Measurements from ENCODE around the gene SETD4. TPM values are rescaled to one million over a fixed set of nuclear protein-coding genes. Genes with fewer than 3 reads are reported as not detected.

The SETD4 gene
- total RNA-seq, 1 experiment from 2014 or later, result 22.7 TPM

DNA sequence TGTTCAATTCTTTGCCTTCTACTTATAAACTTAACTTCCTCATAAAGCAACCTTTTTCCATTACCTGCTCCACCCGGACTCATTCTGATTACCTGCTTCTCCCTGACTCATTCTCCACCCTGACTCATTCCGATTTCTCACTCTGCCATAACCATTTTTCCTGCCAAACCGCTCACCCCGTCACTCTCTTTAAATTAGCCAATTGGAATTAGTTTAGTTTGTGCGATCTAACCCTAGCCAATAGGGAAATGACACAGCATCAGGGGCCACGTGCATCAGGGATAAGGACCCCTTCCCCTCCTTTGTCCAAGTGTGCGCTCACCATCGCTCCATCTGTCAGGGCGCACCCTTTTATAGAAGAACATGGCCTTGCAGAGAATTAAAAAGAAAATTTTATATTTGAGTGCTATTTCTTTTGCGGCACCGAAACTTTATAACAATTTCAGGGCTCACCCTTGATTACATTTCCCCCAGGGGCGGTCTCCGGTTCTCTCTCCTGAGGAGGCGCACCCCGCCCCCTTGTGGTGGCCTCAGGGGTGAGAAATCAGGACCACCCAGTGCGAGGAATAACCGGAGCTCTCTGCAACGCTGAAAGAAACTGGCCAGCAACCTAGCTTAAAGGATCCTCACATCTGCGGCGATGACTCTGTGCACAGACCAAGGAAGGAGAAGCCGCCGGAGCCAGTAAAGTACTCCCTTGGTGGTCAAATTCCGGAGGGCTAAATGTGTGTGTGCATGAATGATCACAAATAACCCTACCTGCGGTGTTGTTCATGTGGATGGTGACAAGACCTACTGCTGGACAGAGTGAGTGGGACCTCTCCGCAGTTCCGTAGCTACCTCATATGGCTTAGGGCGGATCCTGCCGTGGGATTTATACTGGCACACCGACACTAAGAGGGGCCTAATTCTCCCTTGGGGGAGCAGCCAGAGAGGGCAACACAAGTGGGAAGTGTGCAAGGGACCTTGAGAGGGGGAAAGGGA is 44.3 kb upstream of the SETD4 start:
- H3K36me3 ChIP-seq (ENCODE audit: control insufficient read depth in 1 of 2, insufficient read depth in 2 of 2, low read length in 2 of 2), result no peaks in the 10 kb centered on the region
- H3K79me2 ChIP-seq (ENCODE audit: insufficient read depth, low read length), result no peaks in the 10 kb centered on the region
- H3K9me3 ChIP-seq (ENCODE audit: control insufficient read depth in 1 of 2, insufficient read depth in 1 of 2, low read depth in 1 of 2, low read length in 2 of 2), result no peaks in the 10 kb centered on the region
- H3K27me3 ChIP-seq (ENCODE audit: insufficient read depth, low read length), result no peaks in the 10 kb centered on the region
- H4K20me1 ChIP-seq (ENCODE audit: insufficient read depth), result no peaks in the 10 kb centered on the region
- no peak overlapping the region for H3K4me3 ChIP-seq (replicated peaks in 1 of 2; ENCODE audit: low read depth in 1 of 2, low read length in 2 of 2)
- peak overlapping the region; percentile 74 for H2AFZ ChIP-seq (ENCODE audit: low read depth, low read length, poor library complexity, severe bottlenecking)
- ATAC-seq (0 out of 2 replicates have a peak, but pooled peaks have one; percentile 27), DNase-seq (ENCODE audit: low read depth, low spot score) (peak; percentile 24)
- POLR2A ChIA-PET, result no interaction called here
- peak overlapping the region; percentile 30; the same call in 1 of the 2 replicates for H3K4me2 ChIP-seq (ENCODE audit: low read length)
- peaks cover 0 to 8% of the 10 kb centered on the region in 2 experiments; a peak in 2 of 4 replicates for H3K4me1 ChIP-seq (ENCODE audit: control insufficient read depth in 1 of 2, insufficient read depth in 2 of 2, low read length in 2 of 2)
- peak; percentile 30; the same call in 1 of the 2 replicates for TF ChIP-seq FOSL1 (IDR thresholded peaks at IDR 0.05; ENCODE audit: low read depth)
- TF ChIP-seq, protein P1, sequence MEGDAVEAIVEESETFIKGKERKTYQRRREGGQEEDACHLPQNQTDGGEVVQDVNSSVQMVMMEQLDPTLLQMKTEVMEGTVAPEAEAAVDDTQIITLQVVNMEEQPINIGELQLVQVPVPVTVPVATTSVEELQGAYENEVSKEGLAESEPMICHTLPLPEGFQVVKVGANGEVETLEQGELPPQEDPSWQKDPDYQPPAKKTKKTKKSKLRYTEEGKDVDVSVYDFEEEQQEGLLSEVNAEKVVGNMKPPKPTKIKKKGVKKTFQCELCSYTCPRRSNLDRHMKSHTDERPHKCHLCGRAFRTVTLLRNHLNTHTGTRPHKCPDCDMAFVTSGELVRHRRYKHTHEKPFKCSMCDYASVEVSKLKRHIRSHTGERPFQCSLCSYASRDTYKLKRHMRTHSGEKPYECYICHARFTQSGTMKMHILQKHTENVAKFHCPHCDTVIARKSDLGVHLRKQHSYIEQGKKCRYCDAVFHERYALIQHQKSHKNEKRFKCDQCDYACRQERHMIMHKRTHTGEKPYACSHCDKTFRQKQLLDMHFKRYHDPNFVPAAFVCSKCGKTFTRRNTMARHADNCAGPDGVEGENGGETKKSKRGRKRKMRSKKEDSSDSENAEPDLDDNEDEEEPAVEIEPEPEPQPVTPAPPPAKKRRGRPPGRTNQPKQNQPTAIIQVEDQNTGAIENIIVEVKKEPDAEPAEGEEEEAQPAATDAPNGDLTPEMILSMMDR (IDR thresholded peaks at IDR 0.05 in 2 of 3, conservative IDR thresholded peaks at IDR 0.05 in 1 of 3; ENCODE audit: borderline replicate concordance in 1 of 3, insufficient read depth in 1 of 3, low read depth in 2 of 3, low read length in 2 of 3), result peak in 2 of 3 experiments; percentile 36 to 41; a peak in 3 of 6 replicates
- TF ChIP-seq CBX3 (IDR thresholded peaks at IDR 0.05; ENCODE audit: low read depth), result peak; percentile 51; the same call in 1 of the 2 replicates
- TF ChIP-seq JUND (IDR thresholded peaks at IDR 0.05), result peak; percentile 7; the same call in 1 of the 2 replicates
- TF ChIP-seq POLR2AphosphoS5 (IDR thresholded peaks at IDR 0.05; ENCODE audit: low read depth, low read length), result no peak
- TF ChIP-seq, protein P2, sequence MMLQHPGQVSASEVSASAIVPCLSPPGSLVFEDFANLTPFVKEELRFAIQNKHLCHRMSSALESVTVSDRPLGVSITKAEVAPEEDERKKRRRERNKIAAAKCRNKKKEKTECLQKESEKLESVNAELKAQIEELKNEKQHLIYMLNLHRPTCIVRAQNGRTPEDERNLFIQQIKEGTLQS (IDR thresholded peaks at IDR 0.05), result no peak
- no peak for TF ChIP-seq RAD21 (IDR thresholded peaks at IDR 0.05; ENCODE audit: low read depth)
- RAD21 ChIA-PET (ENCODE audit: low non-redundant PET in 1 of 2, low total read pairs in 2 of 2, uncharacterized antibody in 2 of 2, unreplicated experiment in 2 of 2), result no interaction called here
- no TSS peak for BruUV-seq (replicated peaks)
- no peak overlapping the region for H3K27ac ChIP-seq (ENCODE audit: low read depth, low read length)
- intact Hi-C loops (cut with micrococcal nuclease), result no loop called here
- no peaks in the 10 kb centered on the region for H3K9me2 ChIP-seq (ENCODE audit: insufficient read depth)
- no peak overlapping the region for H3K9ac ChIP-seq (ENCODE audit: low read length)
- CTCF ChIA-PET, result no interaction called here
